Kidney epithelial cell (primary cell): ENCODE measurements around the gene ATN1. TPM values are rescaled to one million over a fixed set of nuclear protein-coding genes. Genes with fewer than 3 reads are reported as not detected.

ENCODE experiments used
- DNase-seq: peaks from one replicate; pipeline ENCODE4 v3.0.0-alpha.2; 2010; ENCODE audit warnings: low read depth
- H3K27me3 ChIP-seq: 2 replicates; pipeline ENCODE4 v1.6.0; 2011; ENCODE audit warnings: low read length; ENCODE audit not compliant: control insufficient read depth, insufficient read depth
- H3K36me3 ChIP-seq: 2 replicates; pipeline ENCODE4 v1.5.1; 2011; ENCODE audit warnings: low read length; ENCODE audit not compliant: control insufficient read depth, insufficient read depth
- H3K4me3 ChIP-seq: 2 replicates; pipeline ENCODE4 v1.5.1; 2011; ENCODE audit warnings: low read depth, mild to moderate bottlenecking, control low read depth, low read length
- total RNA-seq: library from RNA; depleted of rRNA; stranded (reverse); fragments of >200 nt; gene quantifications from 2 replicates; pipeline ENCODE4 v1.2.3, GENCODE V29; 2015
- TF ChIP-seq, protein P1 (sequence below): IDR thresholded peaks from 2 replicates; pipeline ENCODE4 v1.5.1; 2011; ENCODE audit warnings: mild to moderate bottlenecking, moderate library complexity, low read length, control low read depth, inconsistent platforms; ENCODE audit not compliant: insufficient read depth, poor library complexity, severe bottlenecking

ATN1 gene
- total RNA-seq, 1 donor from 2014 or later, result 38.6 TPM

DNA sequence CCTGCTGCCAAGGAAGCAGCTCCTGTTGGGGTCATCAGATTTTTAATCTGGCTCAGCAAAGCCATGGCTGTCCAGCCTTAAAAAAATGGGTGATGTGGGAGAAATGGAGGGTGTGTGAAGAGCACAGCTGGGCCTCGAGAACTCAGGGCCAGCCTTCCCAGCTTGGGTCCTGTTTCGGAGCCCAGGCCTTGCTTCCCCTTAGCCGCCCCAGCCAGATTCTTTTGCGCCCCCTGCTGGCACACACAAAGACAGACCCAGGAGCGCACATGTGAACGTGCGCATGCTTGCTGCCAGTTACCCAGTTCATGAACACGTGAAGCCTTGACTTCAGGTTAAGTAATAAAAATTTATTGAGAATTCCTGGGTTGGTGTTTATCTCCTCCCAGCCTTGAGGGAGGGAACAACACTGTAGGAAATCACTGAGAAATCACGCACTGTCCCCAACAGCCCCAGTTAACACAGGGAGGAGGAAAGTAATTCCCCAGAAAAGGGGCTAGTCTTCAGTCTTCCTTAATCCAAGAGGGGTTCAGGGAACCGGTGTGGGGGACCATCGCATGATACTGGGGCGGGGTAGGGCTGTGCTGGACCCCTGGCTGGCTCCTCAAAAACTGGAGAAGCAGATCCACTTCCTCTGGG is 37.4 kb downstream of the ATN1 start:
- DNase-seq, result no peak
- peaks cover 4% of the 10 kb centered on the region for H3K36me3 ChIP-seq

DNA sequence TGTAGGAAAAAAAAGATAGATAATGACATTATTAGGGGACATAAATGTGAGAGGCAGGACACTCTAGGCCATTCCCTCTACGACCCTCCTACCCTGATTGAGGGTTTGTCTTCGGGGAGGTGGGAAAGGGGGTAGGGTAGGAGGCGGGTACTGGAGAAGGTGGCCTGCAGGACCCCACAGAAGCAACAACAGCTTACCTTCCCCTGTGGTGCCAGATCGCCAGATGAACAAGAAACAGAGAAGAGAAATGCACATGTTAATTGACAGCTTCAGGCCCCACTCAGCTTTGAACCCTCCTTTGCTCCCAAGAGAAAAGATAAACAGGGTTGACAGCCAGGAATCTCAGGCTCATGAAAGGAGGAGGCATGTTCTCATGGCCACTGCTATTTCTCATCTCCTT is 38.0 kb downstream of the ATN1 start:
- TF ChIP-seq, protein P1, sequence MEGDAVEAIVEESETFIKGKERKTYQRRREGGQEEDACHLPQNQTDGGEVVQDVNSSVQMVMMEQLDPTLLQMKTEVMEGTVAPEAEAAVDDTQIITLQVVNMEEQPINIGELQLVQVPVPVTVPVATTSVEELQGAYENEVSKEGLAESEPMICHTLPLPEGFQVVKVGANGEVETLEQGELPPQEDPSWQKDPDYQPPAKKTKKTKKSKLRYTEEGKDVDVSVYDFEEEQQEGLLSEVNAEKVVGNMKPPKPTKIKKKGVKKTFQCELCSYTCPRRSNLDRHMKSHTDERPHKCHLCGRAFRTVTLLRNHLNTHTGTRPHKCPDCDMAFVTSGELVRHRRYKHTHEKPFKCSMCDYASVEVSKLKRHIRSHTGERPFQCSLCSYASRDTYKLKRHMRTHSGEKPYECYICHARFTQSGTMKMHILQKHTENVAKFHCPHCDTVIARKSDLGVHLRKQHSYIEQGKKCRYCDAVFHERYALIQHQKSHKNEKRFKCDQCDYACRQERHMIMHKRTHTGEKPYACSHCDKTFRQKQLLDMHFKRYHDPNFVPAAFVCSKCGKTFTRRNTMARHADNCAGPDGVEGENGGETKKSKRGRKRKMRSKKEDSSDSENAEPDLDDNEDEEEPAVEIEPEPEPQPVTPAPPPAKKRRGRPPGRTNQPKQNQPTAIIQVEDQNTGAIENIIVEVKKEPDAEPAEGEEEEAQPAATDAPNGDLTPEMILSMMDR, result no peak
- peaks cover 4% of the 10 kb centered on the region for H3K36me3 ChIP-seq
- no peaks in the 10 kb centered on the region for H3K27me3 ChIP-seq
- no peak for DNase-seq
- H3K4me3 ChIP-seq, result no peak overlapping the region

More for the DNA sequence above, 37.4 kb downstream of the ATN1 start:
- TF ChIP-seq, protein P1, result peak; percentile 93
- no peak overlapping the region for H3K4me3 ChIP-seq
- no peaks in the 10 kb centered on the region for H3K27me3 ChIP-seq

DNA sequence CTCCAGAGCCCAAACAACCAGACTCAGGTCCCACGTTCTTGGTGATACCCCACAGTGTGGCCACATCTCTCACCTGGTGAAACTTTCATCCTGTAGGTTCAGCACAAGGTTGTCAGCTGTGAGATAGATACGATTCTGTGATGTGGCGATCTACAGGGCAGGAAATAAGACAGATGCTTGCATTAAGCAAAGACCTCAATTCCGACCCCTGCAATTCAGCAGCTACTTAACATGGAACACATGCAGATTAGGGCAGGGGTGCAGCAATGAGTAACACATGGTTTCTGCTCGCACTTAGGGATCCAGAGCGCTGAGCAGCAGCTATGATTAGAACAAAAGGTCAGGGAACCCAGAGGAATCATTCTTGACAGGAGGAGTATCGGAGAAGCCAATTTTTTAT is 38.6 kb downstream of the ATN1 start:
- no peak overlapping the region for H3K4me3 ChIP-seq
- peaks cover 4% of the 10 kb centered on the region for H3K36me3 ChIP-seq
- H3K27me3 ChIP-seq, result no peaks in the 10 kb centered on the region
- no peak for DNase-seq
- TF ChIP-seq, protein P1, result no peak

DNA sequence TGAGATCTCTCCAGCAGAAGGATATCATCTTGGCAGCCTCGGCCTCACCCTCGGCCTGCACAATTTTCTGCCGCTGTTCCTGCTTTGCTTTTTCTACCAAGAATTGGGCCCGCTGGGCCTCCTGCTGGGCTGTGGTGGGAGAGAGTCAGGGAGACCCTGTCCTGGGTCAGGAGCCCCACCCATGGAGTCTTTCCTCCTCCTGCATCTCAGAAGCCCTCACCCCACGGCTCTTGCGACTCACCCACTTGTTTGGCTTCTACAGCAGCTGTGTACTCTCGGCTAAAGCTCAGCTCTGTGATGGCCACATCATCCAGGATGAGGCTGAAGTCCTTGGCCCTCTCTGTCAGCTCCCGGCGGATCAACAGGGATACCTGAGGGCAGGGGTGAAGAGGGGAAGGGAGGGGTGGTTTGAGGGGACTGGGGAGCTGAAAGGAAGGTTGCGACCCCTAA is 39.9 kb downstream of the ATN1 start:
- H3K4me3 ChIP-seq, result no peak overlapping the region
- DNase-seq, result no peak
- TF ChIP-seq, protein P1, result no peak
- H3K27me3 ChIP-seq, result no peaks in the 10 kb centered on the region
- H3K36me3 ChIP-seq, result peaks cover 4% of the 10 kb centered on the region

DNA sequence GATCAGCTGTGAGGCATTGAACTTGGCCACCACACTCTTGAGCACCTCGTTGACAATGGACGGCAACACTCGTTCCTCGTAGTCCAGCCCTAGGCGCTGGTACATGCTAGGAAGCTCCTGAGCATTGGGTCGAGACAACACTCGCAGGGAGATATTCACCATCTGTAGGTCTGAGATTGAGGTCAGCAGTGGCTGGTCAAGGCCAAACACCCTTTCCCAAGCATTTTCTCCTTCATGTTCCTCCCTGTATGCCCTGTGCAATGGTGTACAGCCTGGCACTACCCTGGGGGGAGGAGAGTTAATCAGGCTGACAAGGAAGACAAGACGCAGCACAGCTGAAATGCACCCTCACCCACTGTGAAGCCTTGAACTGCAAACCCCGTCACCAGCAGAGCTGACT is 40.7 kb downstream of the ATN1 start:
- no peak overlapping the region for H3K4me3 ChIP-seq
- H3K27me3 ChIP-seq, result no peaks in the 10 kb centered on the region
- H3K36me3 ChIP-seq, result peaks cover 4% of the 10 kb centered on the region
- no peak for DNase-seq
- TF ChIP-seq, protein P1, result no peak

DNA sequence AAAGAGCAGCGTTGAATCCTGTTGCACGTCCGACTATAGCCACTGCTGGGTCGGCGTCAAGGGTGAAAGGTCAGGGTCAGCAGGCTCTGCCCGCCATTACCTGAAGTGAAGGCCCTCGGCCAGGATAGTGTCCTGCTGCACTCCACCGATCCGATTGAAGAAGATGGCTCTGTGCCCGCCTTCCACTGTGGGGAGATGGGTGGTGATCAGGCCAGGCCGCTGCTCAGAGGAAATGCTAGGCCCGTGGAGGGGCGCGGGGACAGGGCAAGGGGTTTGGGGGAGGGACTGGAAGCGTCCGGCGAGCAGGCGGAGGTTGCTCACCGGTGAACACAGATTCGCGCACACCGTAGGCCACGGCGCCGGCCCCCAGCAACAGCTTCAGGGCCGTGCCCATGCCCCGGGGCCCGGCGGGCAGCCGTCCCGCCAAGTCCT is 42.4 kb downstream of the ATN1 start:
- Histone ChIP-seq H3K4me3 (peak overlapping the region; percentile 92), H3K36me3 (peaks cover 4% of the 10 kb centered on the region), H3K27me3 (no peaks in the 10 kb centered on the region)
- TF ChIP-seq, protein P1, result no peak
- no peak for DNase-seq
